Stimulated activated CD8-positive, alpha-beta memory T cell treated with anti-CD3 and anti-CD28 coated beads, Interleukin-15, amount 100 ng/mL, for 48 hours (primary cell): ENCODE data around the gene RPS15.

ENCODE experiments used
- DNase-seq, 2 donors: peaks; one replicate each; pipeline ENCODE4 v3.0.0-alpha.2; 2020; ENCODE audit warnings: low read depth in 2 of 2

Gene RPS15

GRCh38 chr19:1401889-1402217 is 36.3 kb upstream of the RPS15 start:
- DNase-seq = no peak

GRCh38 chr19:1402411-1403070 is 35.7 kb upstream of the RPS15 start:
- DNase-seq = no peak

- DNase-seq = peak; percentile 99
Measured at GRCh38 chr19:1406774-1407527, 31.2 kb upstream of the RPS15 start.

- no peak for DNase-seq
Measured at GRCh38 chr19:1407528-1408299, 30.5 kb upstream of the RPS15 start, which contains the start of gene DAZAP1. Gene DAZAP1 (plus strand): TSS chr19:1407586. CDS start chr19:1407774, 188 bp downstream.

- peak in 1 of 2 donors; percentile 41 for DNase-seq
Measured at GRCh38 chr19:1408300-1409203, 29.6 kb upstream of the RPS15 start.

- no peak for DNase-seq
Measured at GRCh38 chr19:1409204-1410005, 28.8 kb upstream of the RPS15 start.

GRCh38 chr19:1410136-1410786 is 27.9 kb upstream of the RPS15 start:
- peak in 1 of 2 donors; percentile 24 for DNase-seq

GRCh38 chr19:1410789-1411188 is 27.4 kb upstream of the RPS15 start:
- DNase-seq = no peak

- DNase-seq = no peak
Measured at GRCh38 chr19:1411255-1412191, 26.7 kb upstream of the RPS15 start.

GRCh38 chr19:1412323-1412923 is 25.8 kb upstream of the RPS15 start:
- no peak for DNase-seq

GRCh38 chr19:1412995-1413800 is 25.0 kb upstream of the RPS15 start:
- DNase-seq = no peak

- DNase-seq = no peak
Measured at GRCh38 chr19:1416014-1416841, 22.0 kb upstream of the RPS15 start.

GRCh38 chr19:1417145-1417544 is 21.1 kb upstream of the RPS15 start:
- DNase-seq = no peak

- DNase-seq = no peak
Measured at GRCh38 chr19:1417681-1418495, 20.3 kb upstream of the RPS15 start.

GRCh38 chr19:1418496-1418775 is 19.8 kb upstream of the RPS15 start:
- no peak for DNase-seq
